HG02763 (cell line): ENCODE measurements around the gene CBFA2T3.

ENCODE experiments used
- ATAC-seq: cut with Tn5 transposase; IDR thresholded peaks from one replicate; pipeline ENCODE4 v1.9.1; 2021; ENCODE audit warnings: mild to moderate bottlenecking, moderate library complexity; ENCODE audit not compliant: unreplicated experiment

The CBFA2T3 gene

DNA sequence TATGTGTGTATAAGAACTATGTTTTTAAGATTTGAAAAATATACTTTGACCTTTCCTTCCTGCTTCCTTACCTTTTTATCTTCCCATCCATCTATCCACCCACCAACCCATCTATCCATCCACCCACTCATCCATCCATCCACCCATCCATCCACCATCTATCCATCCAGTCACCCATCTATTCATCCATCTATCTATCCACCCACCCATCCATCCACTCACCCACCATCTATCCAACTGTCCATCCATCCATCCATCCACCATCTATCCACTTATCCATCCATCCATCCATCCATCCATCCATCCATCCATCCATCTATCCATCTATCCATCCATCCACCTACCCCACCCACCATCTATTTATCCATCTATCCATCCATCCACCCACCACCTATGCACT lies 12.4 kb downstream of the CBFA2T3 start:
- ATAC-seq: no peak

DNA sequence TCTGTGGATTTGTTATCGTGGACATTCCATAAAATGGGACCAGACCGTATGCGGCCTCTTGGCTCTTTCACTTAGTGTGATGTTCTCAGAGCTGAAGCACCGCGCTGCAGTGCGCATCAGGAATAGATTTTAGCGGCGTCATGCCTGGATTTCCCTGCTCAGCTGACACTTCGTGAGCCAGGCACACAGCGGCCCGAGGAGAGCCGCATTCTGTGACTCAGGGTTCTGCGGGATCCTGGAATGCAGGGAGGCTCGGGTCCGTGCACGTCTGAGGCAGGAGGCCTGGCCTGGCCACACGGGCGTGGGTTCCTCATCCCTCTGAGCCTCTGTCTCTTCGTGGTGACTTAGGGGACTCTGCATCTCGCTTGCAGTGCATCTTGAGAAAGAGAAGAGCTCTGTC lies 13.4 kb downstream of the CBFA2T3 start:
- ATAC-seq: no peak

- ATAC-seq: no peak
Measured at GRCh38 chr16:88962478-88963152, 14.4 kb downstream of the CBFA2T3 start.

DNA sequence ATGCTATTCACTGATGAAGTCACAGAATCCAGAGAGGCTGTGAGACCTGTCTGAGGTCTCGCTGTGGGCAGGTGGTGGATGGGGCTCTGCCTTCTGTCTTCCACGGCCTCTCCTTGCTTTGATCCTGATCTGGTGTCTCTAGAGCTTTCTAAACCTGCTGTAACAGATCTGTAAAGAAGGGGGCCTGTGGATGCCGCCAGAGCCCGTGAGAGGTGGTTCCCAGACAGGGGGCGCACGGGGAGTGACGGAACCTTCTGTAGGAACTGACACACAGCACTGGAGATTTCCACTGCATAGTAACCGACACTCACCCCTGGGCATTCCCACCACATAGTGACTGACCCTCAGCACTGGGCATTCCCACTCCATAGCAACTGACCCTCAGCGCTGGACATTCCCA lies 16.0 kb downstream of the CBFA2T3 start:
- ATAC-seq: no peak

DNA sequence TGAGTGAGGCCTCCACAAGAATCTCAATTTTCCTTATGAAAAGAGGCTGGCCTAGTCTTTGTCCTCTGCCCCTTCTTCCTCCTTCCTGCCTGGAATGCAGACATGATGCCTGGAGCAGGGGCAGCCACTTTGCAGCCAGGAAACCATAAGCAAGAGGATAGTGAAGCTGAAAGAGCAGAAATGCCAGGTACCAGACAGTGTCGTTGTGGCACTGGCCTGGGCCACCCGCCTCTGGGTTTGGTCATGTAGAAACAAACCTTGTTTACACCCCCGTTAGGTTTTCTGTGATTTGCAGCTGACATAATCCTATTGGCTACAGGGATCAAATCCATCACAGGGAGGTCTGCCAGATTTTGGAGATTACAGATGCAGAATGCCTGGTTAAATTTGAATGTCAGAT lies 16.5 kb downstream of the CBFA2T3 start:
- ATAC-seq: no peak

- ATAC-seq: no peak
Measured at GRCh38 chr16:88959022-88959421, 18.0 kb downstream of the CBFA2T3 start.

- ATAC-seq: no peak
Measured at GRCh38 chr16:88957887-88958577, 19.0 kb downstream of the CBFA2T3 start.

DNA sequence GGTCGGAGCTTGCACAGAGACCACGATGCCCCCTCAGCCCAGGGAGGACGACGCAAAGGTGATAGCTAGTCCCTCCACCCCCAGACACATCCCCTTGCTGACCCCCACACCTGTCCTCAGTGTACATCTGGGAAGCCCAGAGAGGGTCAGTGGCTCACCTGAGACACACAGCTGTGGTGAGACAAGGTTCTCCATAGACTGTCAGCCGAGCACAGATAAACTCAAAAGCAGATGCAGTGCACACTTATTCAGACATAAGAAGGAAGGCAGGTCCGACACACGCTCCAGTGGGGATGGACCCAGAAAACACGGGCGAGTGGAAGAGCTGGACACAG lies 19.6 kb downstream of the CBFA2T3 start:
- ATAC-seq: no peak

GRCh38 chr16:88956546-88957432 lies 20.2 kb downstream of the CBFA2T3 start:
- ATAC-seq: no peak

GRCh38 chr16:88955906-88956305 lies 21.1 kb downstream of the CBFA2T3 start:
- no peak for ATAC-seq

DNA sequence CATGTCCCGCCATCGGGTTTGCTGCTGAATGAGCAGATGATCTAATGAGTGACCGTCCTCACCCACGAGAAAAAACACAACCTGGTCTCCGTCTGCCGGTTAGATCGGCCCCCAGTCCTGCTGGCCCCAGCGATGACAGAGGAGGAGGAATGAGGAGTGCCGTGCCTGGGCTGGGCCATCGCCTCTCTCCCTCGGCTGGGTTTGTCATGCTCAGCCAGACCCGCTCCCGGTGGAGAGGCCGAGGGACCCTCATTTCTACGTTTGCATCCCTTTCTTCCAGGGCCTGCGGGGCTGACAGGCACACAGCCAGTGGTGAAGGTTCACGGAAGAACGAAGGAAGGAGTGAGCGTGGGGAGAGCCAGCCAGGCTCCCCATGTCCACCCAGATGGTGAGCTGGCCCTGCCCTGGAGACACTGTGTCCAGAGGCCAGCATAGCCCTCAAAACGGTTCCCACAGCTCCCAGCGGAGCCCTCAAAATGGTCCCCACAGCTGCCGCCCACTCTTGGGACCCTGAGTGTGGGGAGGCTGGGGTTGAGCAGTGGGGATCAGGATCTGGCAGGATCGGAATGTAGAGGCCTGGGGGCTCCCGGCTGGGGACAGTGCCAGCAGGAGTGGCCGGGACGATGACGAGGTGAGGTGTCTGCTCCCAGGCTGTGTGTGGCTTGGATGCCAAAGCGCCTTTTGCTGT lies 23.9 kb downstream of the CBFA2T3 start:
- ATAC-seq: no peak

- no peak for ATAC-seq
Measured at GRCh38 chr16:88951989-88952388, 25.0 kb downstream of the CBFA2T3 start.

GRCh38 chr16:88951501-88951900 lies 25.5 kb downstream of the CBFA2T3 start:
- ATAC-seq: no peak

- no peak for ATAC-seq
Measured at GRCh38 chr16:88948781-88949490, 28.1 kb downstream of the CBFA2T3 start.

DNA sequence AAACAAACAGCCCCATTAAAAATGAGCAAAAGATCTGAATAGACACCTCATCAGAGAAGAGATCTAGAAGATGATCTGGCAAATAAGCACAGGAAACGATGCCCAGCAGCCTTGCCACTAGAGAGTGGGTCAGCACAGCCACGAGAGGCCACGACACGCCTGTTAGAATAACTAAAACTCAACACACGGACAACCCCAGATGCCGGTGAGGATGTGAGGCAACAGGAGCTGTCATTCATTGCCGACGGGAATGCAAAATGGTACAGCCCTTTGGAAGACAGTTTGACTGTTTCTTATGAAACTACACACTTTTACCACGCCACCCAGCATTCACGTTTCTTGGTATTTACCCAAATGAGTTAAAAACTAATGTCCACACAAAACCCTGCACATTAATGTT lies 31.5 kb downstream of the CBFA2T3 start:
- no peak for ATAC-seq

DNA sequence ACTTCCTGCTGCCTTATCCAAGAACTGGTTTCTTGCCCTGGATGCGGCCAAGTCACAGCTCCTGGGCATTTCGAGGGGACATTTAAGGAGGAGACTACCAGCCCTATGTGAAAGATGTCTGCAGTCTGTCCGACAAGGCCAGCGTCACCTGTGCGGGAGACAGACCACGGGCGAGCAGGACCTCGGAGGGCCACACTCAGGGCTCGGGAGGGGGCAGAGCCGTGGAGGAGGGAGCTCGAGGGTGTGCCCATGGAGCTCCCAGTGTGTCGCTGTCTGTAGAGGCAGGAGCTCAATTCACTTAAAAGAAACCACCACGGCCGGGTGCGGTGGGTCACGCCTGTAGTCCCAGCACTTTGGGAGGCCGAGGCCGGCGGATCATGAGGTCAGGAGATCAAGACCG lies 33.3 kb downstream of the CBFA2T3 start:
- no peak for ATAC-seq

DNA sequence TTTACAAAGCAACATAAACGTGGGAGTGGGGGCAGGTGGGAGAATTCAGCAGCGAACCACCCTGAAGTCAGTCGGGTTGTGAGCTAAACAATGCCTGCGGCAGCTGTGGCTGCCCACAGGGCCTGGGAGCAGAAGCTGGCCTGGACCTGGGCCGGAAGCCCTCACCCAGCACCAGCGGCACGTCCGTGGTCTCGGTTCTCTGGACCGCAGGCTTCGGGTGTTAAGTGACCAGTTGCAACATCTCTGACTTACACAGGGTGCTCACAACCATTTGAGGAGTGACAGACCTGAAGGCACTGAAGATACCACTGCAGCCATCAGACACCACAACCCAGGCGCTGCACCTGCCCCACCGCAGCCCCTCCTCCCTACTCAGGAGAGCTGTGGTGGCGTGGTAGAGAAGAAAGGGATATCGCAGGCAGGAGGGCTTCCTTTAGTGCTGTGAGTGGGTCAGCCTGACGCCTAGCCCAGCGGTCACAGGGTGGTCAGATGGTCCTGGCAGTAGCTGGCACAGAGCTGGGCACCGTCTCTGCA lies 33.8 kb downstream of the CBFA2T3 start:
- no peak for ATAC-seq

- ATAC-seq: peak; percentile 37
Measured at GRCh38 chr16:88941913-88942909, 34.8 kb downstream of the CBFA2T3 start.
